Left ventricle myocardium inferior (tissue), 1 donor: ENCODE data around the gene ABHD1. TPM values are rescaled to one million over a fixed set of nuclear protein-coding genes. Genes with fewer than 3 reads are reported as not detected.
"Not testable (repeated sequence)": the region's sequence is repeated elsewhere in the genome, so short reads cannot be mapped to it uniquely, and the experiment has no call there.

Source experiments
- DNase-seq: peaks from one replicate; pipeline ENCODE4 v3.0.0-alpha.2; 2020
- H3K27ac ChIP-seq: fragments of 200-600 bp; replicated peaks from 2 replicates; pipeline ENCODE4 v1.8.0; 2021
- H3K27me3 ChIP-seq: fragments of 200-600 bp; 2 replicates; pipeline ENCODE4 v1.8.0; 2021; ENCODE audit warnings: low read depth
- H3K36me3 ChIP-seq: fragments of 200-600 bp; 2 replicates; pipeline ENCODE4 v1.8.0; 2021
- H3K4me1 ChIP-seq: fragments of 200-600 bp; 2 replicates; pipeline ENCODE4 v1.8.0; 2021
- H3K4me3 ChIP-seq: fragments of 200-600 bp; 2 replicates; pipeline ENCODE4 v1.8.0; 2021; ENCODE audit warnings: mild to moderate bottlenecking, moderate library complexity
- H3K9me3 ChIP-seq: fragments of 200-600 bp; replicated peaks from 2 replicates; pipeline ENCODE4 v1.8.0; 2021
- intact Hi-C: fragments of 100-400 bp; cut with micrococcal nuclease; formaldehyde crosslinking; loops from one replicate; pipeline ENCODE4 v1.11.0; 2022
- total RNA-seq: library from RNA; stranded (reverse); fragmentation: NEBNext Ultra II Directional; extraction: Animal tissue kit (Norgen Biotek cat#: 25700); gene quantifications from one replicate; pipeline ENCODE4 v1.2.1, GENCODE V29; 2021
- TF ChIP-seq, protein P1 (sequence below): fragments of 200-600 bp; IDR thresholded peaks from 2 replicates; pipeline ENCODE4 v1.8.0; 2021; ENCODE audit warnings: antibody characterized with exemption, mild to moderate bottlenecking, borderline replicate concordance
- donor health status: DM: no; HTN: yes; CAD: no; lungs with severe emphysema.

ABHD1 gene
- total RNA-seq, 1 donor from 2014 or later, result 3.5 TPM

DNA sequence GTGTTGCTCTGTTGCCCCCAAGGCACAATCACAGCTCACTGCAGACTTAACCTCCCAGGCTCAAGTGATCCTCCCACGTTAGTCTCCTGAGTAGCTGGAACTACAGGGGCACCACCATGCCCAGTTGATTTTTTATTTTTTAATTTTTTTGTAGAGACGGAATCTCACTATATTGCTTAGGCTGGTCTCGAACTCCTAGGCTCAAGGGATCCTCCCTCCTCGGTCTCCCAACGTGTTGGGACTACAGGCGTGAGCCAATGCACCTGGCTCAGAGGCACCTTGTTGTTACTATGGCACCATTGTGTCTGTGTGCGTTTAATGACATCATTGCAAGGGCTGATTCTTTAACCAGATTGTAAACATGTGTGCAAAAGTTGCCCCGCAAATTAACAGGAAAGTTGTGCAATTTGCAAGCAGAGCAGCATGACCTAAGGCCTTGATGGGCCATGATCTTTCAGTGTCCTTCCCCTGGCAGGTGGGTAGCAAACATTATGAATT, 47.8 kb downstream of the ABHD1 start:
- Histone ChIP-seq H3K9me3 (no peaks in the 10 kb centered on the region), H3K36me3 (no peaks in the 10 kb centered on the region), H3K4me3 (no peak overlapping the region), H3K27me3 (peaks cover 30% of the 10 kb centered on the region), H3K4me1 (peaks cover 5% of the 10 kb centered on the region), H3K27ac (no peak overlapping the region)
- intact Hi-C loops, result no loop called here
- TF ChIP-seq, protein P1, sequence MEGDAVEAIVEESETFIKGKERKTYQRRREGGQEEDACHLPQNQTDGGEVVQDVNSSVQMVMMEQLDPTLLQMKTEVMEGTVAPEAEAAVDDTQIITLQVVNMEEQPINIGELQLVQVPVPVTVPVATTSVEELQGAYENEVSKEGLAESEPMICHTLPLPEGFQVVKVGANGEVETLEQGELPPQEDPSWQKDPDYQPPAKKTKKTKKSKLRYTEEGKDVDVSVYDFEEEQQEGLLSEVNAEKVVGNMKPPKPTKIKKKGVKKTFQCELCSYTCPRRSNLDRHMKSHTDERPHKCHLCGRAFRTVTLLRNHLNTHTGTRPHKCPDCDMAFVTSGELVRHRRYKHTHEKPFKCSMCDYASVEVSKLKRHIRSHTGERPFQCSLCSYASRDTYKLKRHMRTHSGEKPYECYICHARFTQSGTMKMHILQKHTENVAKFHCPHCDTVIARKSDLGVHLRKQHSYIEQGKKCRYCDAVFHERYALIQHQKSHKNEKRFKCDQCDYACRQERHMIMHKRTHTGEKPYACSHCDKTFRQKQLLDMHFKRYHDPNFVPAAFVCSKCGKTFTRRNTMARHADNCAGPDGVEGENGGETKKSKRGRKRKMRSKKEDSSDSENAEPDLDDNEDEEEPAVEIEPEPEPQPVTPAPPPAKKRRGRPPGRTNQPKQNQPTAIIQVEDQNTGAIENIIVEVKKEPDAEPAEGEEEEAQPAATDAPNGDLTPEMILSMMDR, result no peak
- DNase-seq, result no peak

DNA sequence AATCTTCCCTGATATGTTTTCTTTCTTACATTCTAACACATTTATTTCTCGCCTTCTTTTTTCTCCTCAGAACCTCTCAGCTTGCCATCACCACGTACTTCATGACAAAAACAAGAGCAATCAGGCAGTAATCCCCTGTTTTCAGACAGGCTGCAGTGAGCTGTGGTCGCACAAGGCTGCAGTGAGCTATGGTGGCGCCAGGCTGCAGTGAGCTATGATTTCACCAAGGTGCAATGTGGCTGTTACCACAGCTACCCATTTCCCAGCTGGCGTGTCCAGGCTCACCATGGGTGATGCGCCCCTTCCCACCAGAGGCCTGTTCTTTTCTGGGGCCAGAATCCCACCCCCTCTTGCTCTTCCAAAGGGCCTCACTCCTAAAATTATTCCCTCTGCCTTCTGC, 51.0 kb downstream of the ABHD1 start:
- peaks cover 47% of the 10 kb centered on the region for H3K27me3 ChIP-seq
- peaks cover 5% of the 10 kb centered on the region for H3K4me1 ChIP-seq
- intact Hi-C loops, result no loop called here
- no peaks in the 10 kb centered on the region for H3K36me3 ChIP-seq
- H3K9me3 ChIP-seq, result no peaks in the 10 kb centered on the region
- no peak overlapping the region for H3K4me3 ChIP-seq
- no peak overlapping the region for H3K27ac ChIP-seq
- TF ChIP-seq, protein P1, result no peak
- no peak for DNase-seq

DNA sequence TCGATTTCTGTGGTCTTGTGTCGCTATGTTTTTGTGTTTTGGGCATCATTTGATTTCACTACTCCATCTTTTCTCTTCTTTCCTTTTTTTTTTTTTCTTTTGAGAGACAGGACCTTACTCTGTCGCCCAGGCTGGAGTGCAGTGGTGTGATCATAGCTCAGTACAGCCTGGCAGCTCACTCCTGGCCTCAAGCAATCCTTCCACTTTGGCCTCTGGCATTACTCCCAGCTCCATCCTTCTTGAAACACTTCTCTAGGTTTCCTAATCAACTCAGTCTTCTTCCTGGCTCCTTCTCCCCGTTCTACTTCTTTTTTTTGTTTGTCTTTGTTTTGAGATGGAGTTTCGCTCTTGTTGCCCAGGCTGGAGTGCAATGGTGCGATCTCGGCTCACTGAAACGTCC, 51.7 kb downstream of the ABHD1 start:
- H3K4me1 ChIP-seq, result peaks cover under 1% of the 10 kb centered on the region
- intact Hi-C loops, result no loop called here

DNA sequence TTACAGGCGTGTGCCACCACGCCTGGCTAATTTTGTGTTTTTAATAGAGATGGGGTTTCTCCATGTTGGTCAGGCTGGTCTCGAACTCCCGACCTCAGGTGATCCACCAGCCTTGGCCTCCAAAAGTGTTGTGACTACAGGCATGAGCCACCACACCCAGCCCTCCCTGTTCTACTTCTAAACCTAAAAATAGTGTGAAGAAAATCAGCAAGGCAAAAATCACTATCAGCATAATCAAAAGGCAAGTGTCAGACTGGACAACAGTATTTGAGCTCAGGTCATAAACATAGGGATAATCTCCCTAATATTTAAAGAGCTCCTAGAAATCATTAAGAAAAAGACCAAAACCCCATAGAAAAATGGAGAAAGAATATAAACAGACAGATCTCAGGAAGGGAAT, 52.2 kb downstream of the ABHD1 start:
- peaks cover 55% of the 10 kb centered on the region for H3K27me3 ChIP-seq
- H3K27ac ChIP-seq, H3K9me3 ChIP-seq, H3K36me3 ChIP-seq, H3K4me1 ChIP-seq, intact Hi-C loops, H3K4me3 ChIP-seq, DNase-seq: not testable (repeated sequence)

More for the DNA sequence above, 51.7 kb downstream of the ABHD1 start:
- H3K36me3 ChIP-seq, result no peaks in the 10 kb centered on the region
- no peaks in the 10 kb centered on the region for H3K9me3 ChIP-seq
- no peak for DNase-seq
- H3K27ac ChIP-seq, result no peak overlapping the region
- H3K4me3 ChIP-seq, result no peak overlapping the region
- TF ChIP-seq, protein P1, result no peak
- peaks cover 54% of the 10 kb centered on the region for H3K27me3 ChIP-seq

DNA sequence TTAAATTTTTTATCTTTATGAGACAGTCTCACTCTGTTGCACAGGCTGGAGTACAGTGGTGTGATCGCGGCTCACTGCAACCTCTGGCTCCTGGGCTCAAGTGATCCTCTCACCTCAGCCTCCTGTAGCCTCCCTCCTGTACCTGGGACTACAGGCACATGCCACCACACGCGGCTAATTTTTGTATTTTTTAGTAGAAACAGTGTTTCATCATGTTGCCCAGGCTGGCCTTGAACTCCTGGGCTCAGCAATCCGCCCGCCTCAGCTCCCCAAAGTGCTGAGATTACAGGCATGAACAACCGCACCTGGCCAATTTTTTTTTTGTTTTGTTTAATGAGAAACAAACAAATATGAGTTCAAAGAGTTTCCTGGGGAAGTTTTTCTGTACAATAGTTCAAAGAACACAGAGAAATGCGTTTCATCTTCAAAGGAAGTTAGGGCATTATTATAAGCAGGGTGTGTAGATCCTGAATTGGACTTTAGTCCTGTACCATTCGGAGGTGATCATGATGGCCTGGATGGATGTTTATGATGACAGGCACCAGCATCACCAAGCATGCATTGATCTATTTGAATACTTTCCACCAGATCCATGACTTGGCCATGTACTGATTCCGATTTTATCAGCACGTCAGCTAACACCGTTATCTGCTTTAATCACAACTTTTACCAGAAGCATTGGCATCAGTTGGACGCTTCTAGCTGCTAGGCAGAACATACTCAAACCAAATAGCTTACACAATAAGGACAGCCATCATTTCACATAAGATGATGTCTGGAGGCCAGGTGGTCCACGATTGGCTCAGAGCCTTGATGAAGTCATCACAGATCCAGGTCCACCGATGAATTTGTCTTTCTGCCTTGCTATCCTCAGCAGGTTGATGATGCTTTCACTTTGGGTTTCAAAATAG, 54.1 kb downstream of the ABHD1 start:
- Histone ChIP-seq H3K27ac (no peak overlapping the region), H3K27me3 (peaks cover 55% of the 10 kb centered on the region), H3K36me3 (no peaks in the 10 kb centered on the region), H3K4me1 (no peaks in the 10 kb centered on the region), H3K4me3 (no peak overlapping the region), H3K9me3 (no peaks in the 10 kb centered on the region)
- intact Hi-C loops, result no loop called here
- TF ChIP-seq, protein P1, result no peak
- DNase-seq, result no peak

DNA sequence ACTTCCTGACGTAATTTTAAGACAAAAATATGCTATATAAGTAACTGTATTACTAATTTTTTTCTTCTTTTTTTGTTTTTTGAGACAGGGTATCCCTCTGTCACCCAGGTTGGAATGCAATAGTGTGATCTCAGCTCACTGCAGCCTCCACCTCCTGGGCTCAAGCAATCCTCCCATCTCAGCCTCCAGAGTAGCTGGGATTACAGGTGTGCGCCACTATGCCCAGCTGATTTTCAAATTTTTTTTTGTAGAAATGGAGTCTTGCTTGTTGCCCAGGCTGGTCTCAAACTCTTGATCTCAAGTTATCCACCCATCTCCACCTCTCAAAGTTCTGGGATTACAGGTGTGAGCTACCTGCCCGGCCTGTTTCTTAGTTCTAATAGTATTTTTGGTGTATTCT, 54.9 kb downstream of the ABHD1 start:
- H3K4me1 ChIP-seq, result no peaks in the 10 kb centered on the region
- intact Hi-C loops, result no loop called here
- H3K9me3 ChIP-seq, result no peaks in the 10 kb centered on the region
- no peak overlapping the region for H3K27ac ChIP-seq
- TF ChIP-seq, protein P1, result no peak
- H3K36me3 ChIP-seq, result no peaks in the 10 kb centered on the region
- H3K27me3 ChIP-seq, result peaks cover 49% of the 10 kb centered on the region
- H3K4me3 ChIP-seq, result no peak overlapping the region
- no peak for DNase-seq
